Left lung (tissue), 10 donors: ENCODE measurements around the gene FAM117B. TPM values are rescaled to one million over a fixed set of nuclear protein-coding genes. Genes with fewer than 3 reads are reported as not detected.

Experiments used
- ATAC-seq: fragments of 200-7000 bp; cut with Tn5 transposase; one replicate; pipeline ENCODE4 v1.9.1; 2020; ENCODE audit warnings: moderate library complexity
- DNase-seq, 4 donors: peaks; one replicate each; pipeline ENCODE4 v3.0.0-alpha.2; 2013 to 2020
- H3K27ac ChIP-seq, 2 donors: fragments of 200-600 bp; sonication (generic) in 1 of 2; one replicate each; pipeline versions ENCODE4 v1.5.0 to v1.8.0; 2020 to 2021
- H3K27me3 ChIP-seq, 2 donors: fragments of 200-600 bp; sonication (generic) in 1 of 2; one replicate each; pipeline versions ENCODE4 v1.5.0 to v1.8.0; 2020 to 2021
- H3K36me3 ChIP-seq, 2 donors: fragments of 200-600 bp; sonication (generic) in 1 of 2; one replicate each; pipeline versions ENCODE4 v1.5.0 to v1.8.0; 2020 to 2021
- H3K4me1 ChIP-seq, 2 donors: fragments of 200-600 bp; one replicate each; pipeline ENCODE4 v1.8.0; 2021
- H3K4me3 ChIP-seq, 2 donors: fragments of 200-600 bp; sonication (generic) in 1 of 2; one replicate each; pipeline versions ENCODE4 v1.5.0 to v1.8.0; 2020 to 2021; ENCODE audit warnings: mild to moderate bottlenecking in 1 of 2
- H3K9me3 ChIP-seq, 2 donors: fragments of 200-600 bp; sonication (generic) in 1 of 2; one replicate each; pipeline versions ENCODE4 v1.5.0 to v1.8.0; 2020 to 2021
- intact Hi-C, 2 donors: fragments of 100-400 bp; cut with DNase I; formaldehyde crosslinking; loops; one replicate each; pipeline versions ENCODE4 v1.11.2 to v1.14.2; 2022
- polyA plus RNA-seq, 6 donors: library from polyadenylated mRNA; unstranded; fragments of 120-200 nt; gene quantifications; one replicate each; pipeline ENCODE4 v1.2.1, GENCODE V29; 2013; ENCODE audit not compliant: insufficient read length in 6 of 6
- total RNA-seq, 2 donors: library from RNA; stranded (reverse); fragmentation: NEBNext Ultra II Directional; extraction: Animal tissue kit (Norgen Biotek cat#: 25700); gene quantifications; one replicate each; pipeline ENCODE4 v1.2.1, GENCODE V29; 2021
- TF ChIP-seq, protein P1 (sequence below), 2 donors: fragments of 200-600 bp; sonication (generic) in 1 of 2; IDR thresholded peaks; one replicate each; pipeline versions ENCODE4 v1.5.0 to v1.8.0; 2021; ENCODE audit warnings: antibody characterized with exemption in 2 of 2
- donor health status: DM: no; HTN: yes; CAD: no.
- donor health status: DM: no; HTN: no; CAD: no.

FAM117B gene
- total and polyA plus RNA-seq, 8 donors = 4.9 to 27.4 (median 22.6) TPM

DNA sequence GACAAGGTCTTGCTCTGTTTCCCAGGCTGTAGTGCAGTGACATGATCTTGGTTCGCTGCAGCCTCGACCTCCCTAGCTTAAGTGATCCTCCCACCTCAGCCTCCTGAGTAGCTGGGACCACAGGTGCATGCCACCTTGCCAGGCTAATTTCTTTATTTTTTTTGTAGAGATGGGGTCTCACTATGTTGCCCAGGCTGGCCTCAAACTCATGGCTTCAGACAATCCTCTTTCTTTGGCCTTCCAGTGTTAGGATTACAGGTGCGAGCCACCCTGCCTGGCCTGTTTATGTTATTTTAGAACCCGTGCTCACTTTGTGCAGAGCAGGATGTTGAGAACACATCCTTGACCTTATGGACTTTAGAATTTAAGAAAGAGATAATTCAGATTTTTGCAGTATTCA is 17.4 kb downstream of the FAM117B start:
- TF ChIP-seq, protein P1, sequence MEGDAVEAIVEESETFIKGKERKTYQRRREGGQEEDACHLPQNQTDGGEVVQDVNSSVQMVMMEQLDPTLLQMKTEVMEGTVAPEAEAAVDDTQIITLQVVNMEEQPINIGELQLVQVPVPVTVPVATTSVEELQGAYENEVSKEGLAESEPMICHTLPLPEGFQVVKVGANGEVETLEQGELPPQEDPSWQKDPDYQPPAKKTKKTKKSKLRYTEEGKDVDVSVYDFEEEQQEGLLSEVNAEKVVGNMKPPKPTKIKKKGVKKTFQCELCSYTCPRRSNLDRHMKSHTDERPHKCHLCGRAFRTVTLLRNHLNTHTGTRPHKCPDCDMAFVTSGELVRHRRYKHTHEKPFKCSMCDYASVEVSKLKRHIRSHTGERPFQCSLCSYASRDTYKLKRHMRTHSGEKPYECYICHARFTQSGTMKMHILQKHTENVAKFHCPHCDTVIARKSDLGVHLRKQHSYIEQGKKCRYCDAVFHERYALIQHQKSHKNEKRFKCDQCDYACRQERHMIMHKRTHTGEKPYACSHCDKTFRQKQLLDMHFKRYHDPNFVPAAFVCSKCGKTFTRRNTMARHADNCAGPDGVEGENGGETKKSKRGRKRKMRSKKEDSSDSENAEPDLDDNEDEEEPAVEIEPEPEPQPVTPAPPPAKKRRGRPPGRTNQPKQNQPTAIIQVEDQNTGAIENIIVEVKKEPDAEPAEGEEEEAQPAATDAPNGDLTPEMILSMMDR (IDR thresholded peaks at IDR 0.05) = no peak
- intact Hi-C loops = no loop called here
- Histone ChIP-seq H3K4me1 (peaks cover 0 to 8% of the 10 kb centered on the region in 2 donors), H3K27me3 (no peaks in the 10 kb centered on the region), H3K36me3 (no peaks in the 10 kb centered on the region), H3K4me3 (no peak overlapping the region), H3K27ac (no peak overlapping the region), H3K9me3 (no peaks in the 10 kb centered on the region)
- no peak for DNase-seq
- no peak for ATAC-seq

DNA sequence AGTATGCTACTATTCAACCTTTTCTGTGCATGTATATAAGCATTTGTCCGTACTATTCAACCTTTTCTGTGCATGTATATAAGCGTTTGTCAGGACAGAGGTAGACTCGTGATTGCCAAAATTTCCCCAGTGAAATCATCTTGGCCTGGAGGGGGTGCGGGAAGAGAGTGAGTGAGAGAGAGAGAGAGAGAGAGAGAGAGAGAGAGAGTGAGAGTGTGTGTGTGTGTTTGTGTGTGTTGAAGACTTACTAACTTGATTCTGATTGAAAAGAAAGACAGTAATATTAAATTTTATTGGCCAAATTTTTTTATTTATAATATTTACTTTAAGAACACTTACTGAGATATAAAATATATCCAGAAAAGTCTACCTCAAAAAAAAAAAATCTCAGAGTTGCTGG is 19.1 kb downstream of the FAM117B start:
- no peak for DNase-seq
- Histone ChIP-seq H3K27ac (no peak overlapping the region), H3K27me3 (no peaks in the 10 kb centered on the region), H3K4me1 (peaks cover 0 to 8% of the 10 kb centered on the region in 2 donors), H3K9me3 (no peaks in the 10 kb centered on the region), H3K4me3 (no peak overlapping the region), H3K36me3 (no peaks in the 10 kb centered on the region)
- intact Hi-C loops = no loop called here
- TF ChIP-seq, protein P1 (IDR thresholded peaks at IDR 0.05) = no peak
- no peak for ATAC-seq

DNA sequence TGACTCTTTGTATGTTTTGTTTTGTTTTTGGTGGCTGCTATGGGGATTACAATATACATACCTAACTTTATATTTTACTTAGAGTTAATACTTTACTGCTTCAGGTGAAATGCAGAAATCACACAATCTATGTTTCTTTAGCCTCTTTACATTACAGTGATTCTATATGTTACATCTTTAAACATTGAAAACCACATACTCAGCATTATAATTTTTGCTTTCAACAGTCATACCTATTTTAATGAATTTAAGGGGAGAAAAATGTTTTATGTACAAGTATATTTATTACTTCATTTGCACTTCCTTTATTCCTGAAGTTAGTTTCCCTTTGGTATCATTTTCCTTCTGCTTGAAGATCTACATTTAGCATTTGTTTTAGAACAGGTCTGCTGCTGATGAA is 23.1 kb downstream of the FAM117B start:
- Histone ChIP-seq H3K27ac (no peak overlapping the region), H3K4me3 (no peak overlapping the region), H3K36me3 (no peaks in the 10 kb centered on the region), H3K9me3 (no peaks in the 10 kb centered on the region), H3K27me3 (no peaks in the 10 kb centered on the region), H3K4me1 (peaks cover 0 to 8% of the 10 kb centered on the region in 2 donors)
- DNase-seq (no peak), ATAC-seq (no peak)
- intact Hi-C loops = no loop called here
- TF ChIP-seq, protein P1 (IDR thresholded peaks at IDR 0.05) = no peak

DNA sequence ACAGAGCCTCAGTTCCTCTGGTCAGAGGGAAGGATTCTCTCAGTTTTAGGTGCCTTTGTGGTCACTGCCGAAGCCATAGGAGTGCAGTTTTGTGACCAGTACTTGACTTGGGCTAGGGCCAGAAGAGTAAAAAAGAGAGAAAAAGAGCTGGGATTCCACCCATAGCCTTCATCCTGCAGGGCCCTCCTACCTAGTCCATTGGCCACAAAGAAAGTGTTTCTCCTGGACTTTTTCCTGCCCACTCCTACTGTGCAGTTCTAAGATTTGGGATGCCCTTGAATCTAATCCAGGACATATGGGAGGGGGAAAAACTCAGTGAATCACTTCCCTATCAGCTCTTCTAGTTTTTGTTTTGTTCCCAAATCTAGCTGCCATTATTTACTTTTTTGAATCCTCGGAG is 26.0 kb downstream of the FAM117B start:
- intact Hi-C loops = no loop called here
- Histone ChIP-seq H3K9me3 (no peaks in the 10 kb centered on the region), H3K27ac (no peak overlapping the region), H3K4me1 (peaks cover 0 to 14% of the 10 kb centered on the region in 2 donors), H3K27me3 (no peaks in the 10 kb centered on the region), H3K4me3 (no peak overlapping the region), H3K36me3 (no peaks in the 10 kb centered on the region)
- DNase-seq = no peak
- ATAC-seq = no peak
- TF ChIP-seq, protein P1 (IDR thresholded peaks at IDR 0.05) = no peak

DNA sequence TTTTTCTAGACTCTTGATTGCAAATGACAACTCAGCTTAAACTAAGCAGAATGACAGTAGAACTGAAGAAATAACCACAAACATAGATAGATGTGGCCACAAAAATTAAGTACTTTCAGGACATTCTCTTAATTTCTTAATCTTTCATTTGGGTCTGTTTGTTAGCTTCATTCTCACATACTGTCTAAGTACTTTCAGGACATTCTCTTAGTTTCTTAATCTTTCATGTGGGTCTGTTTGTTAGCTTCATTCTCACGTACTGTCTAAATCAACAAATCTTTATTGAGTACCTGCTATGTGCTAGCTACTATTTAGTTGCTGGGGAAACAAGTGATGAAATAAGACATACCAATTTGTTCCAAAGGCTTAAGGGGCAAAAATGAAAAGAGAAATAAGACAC is 35.1 kb downstream of the FAM117B start:
- no peak overlapping the region for H3K4me3 ChIP-seq
- no peak for ATAC-seq
- H3K4me1 ChIP-seq = peaks cover 0 to 19% of the 10 kb centered on the region in 2 donors
- no peaks in the 10 kb centered on the region for H3K27me3 ChIP-seq
- TF ChIP-seq, protein P1 (IDR thresholded peaks at IDR 0.05) = no peak
- no peaks in the 10 kb centered on the region for H3K9me3 ChIP-seq
- H3K36me3 ChIP-seq = no peaks in the 10 kb centered on the region
- DNase-seq = no peak
- intact Hi-C loops = no loop called here
- H3K27ac ChIP-seq = no peak overlapping the region
